ENCODE measurements around the gene PGS1.

Gene PGS1

DNA sequence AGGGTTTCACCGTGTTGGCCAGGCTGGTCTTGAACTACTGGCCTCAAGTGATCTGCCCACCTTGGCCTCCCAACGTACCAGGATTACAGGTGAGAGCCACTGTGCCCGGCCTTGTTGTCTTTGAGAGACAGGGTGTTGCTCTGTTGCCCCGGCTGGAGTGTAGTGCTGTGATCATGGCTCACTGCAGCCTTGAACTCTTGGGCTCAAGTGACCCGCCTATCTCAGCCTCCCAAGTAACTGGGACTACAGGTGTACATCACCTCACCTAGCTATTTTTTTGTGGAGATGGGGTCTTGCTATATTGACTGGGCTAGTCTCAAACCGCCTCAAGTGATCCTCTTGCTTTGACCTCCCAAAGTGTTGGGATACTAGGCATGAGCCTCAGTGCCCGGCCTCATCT lies 68.4 kb downstream of the PGS1 start:
- H3K27me3 ChIP-seq (replicated peaks), result no peaks in the 10 kb centered on the region
- no peaks in the 10 kb centered on the region for H3K36me3 ChIP-seq (replicated peaks)
- H3K4me3 ChIP-seq (ENCODE audit: low read depth, low read length), result no peak overlapping the region
- in situ Hi-C loops (cut with HindIII; ENCODE audit: low pct_ligation_motif_present, low sequenced_read_pairs), result no loop called here
- no peak for DNase-seq
- TF ChIP-seq, protein P1, sequence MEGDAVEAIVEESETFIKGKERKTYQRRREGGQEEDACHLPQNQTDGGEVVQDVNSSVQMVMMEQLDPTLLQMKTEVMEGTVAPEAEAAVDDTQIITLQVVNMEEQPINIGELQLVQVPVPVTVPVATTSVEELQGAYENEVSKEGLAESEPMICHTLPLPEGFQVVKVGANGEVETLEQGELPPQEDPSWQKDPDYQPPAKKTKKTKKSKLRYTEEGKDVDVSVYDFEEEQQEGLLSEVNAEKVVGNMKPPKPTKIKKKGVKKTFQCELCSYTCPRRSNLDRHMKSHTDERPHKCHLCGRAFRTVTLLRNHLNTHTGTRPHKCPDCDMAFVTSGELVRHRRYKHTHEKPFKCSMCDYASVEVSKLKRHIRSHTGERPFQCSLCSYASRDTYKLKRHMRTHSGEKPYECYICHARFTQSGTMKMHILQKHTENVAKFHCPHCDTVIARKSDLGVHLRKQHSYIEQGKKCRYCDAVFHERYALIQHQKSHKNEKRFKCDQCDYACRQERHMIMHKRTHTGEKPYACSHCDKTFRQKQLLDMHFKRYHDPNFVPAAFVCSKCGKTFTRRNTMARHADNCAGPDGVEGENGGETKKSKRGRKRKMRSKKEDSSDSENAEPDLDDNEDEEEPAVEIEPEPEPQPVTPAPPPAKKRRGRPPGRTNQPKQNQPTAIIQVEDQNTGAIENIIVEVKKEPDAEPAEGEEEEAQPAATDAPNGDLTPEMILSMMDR (IDR thresholded peaks at IDR 0.05; ENCODE audit: low read depth, low read length, missing control alignments), result no peak
- no peak overlapping the region for H3K27ac ChIP-seq

DNA sequence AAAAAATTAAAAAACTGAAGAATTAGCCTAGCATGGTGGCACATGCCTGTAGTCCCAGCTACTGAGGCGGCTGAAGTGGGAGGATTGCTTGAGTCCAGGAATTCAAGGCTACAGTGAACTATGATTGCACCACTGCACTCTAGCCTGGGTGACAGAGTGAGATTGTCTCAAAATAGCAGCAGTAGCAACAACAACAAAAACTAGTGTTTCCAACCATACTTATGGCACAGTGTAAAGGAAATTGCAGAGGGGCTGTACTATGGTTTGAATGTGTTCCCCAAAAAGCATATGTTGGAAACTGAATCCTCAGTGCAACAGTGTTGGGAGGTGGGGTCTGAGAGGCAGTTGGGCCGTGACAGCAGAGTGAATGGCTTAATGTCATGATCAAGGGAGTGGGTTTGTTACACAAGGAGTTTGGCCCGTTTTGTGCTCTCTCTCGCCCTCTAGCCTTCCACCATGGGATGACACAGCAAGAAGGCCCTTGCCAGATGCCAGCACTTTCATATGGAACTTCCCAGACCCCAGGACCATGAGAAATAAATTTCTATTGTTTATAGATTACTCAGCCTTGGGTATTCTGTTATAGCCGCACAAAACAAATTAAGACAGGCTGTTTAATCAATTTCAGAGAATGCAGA lies 70.0 kb downstream of the PGS1 start:
- H3K36me3 ChIP-seq (replicated peaks), result no peaks in the 10 kb centered on the region
- DNase-seq, result no peak
- TF ChIP-seq, protein P1 (IDR thresholded peaks at IDR 0.05; ENCODE audit: low read depth, low read length, missing control alignments), result peak; percentile 42
- no peaks in the 10 kb centered on the region for H3K27me3 ChIP-seq (replicated peaks)
- in situ Hi-C loops (cut with HindIII; ENCODE audit: low pct_ligation_motif_present, low sequenced_read_pairs), result no loop called here
- H3K27ac ChIP-seq, result no peak overlapping the region
- H3K4me3 ChIP-seq (ENCODE audit: low read depth, low read length), result no peak overlapping the region

DNA sequence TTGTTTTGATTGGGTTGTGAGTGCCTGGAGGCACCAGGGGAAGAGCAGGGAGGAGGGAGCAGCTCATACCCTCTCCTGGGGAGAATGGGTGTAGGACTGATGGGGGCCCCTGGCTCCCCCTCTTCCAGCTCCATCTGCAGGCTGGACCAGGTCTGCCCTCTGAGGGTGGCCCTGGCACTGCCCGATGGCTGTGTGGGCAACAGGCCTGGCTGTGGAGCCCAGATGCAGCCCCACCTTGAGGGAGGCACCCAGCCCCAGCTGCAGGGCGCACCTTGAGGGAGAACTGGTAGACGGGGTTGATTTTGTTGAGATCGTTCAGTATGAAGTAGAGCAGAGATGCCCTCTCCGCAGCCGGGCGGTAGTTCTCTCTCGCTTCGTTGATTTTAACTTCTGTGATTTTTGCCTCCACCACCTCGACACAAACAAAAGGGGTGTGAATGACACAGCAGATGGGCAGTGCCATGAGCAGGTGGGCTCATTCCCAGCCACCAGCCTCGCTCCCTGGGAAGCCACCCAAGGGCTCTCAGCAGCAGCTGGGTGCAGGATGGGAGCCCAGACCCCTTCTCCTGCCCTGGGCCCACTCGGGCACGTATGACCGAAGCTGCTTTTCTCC lies 71.6 kb downstream of the PGS1 start:
- TF ChIP-seq, protein P1 (IDR thresholded peaks at IDR 0.05; ENCODE audit: low read depth, low read length, missing control alignments), result no peak
- H3K4me3 ChIP-seq (ENCODE audit: low read depth, low read length), result no peak overlapping the region
- no peak for DNase-seq
- no peak overlapping the region for H3K27ac ChIP-seq
- no peaks in the 10 kb centered on the region for H3K36me3 ChIP-seq (replicated peaks)
- in situ Hi-C loops (cut with HindIII; ENCODE audit: low pct_ligation_motif_present, low sequenced_read_pairs), result no loop called here
- H3K27me3 ChIP-seq (replicated peaks), result no peaks in the 10 kb centered on the region

DNA sequence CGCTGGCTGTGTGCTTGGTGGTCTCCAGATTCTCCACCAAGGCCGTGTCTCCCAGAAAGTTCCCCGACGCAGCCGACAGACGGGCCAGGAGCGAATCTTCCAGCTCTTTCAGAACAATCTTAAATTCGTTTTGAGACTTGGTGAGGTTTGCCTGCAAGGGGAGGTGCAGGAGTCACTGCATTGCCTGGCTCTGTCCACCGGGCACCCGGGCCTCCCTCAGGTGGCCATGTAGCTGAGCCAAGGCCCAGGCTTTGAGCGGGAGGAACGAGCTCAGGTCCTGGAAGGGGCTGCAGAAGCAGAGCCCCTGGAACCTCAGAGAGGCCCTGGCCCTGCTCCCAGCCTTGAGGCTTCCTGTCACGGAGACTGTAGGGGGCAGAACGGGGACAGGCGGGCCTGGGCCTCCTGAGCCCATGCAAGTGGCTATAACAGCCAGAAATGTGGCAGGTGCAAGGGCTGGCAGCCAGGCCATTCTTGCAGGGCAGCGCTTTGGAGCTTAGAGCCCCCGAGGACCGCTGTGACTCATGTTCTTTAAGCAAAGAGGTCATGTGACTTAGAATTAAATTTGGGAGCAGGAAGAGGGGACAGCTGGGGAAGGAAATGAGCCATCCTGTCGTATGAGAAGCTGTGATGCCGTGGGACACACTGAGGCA lies 72.4 kb downstream of the PGS1 start:
- no peak for DNase-seq
- TF ChIP-seq, protein P1 (IDR thresholded peaks at IDR 0.05; ENCODE audit: low read depth, low read length, missing control alignments), result no peak
- Histone ChIP-seq H3K36me3 (replicated peaks) (no peaks in the 10 kb centered on the region), H3K27ac (no peak overlapping the region), H3K27me3 (replicated peaks) (no peaks in the 10 kb centered on the region), H3K4me3 (ENCODE audit: low read depth, low read length) (no peak overlapping the region)
- in situ Hi-C loops (cut with HindIII; ENCODE audit: low pct_ligation_motif_present, low sequenced_read_pairs), result no loop called here

DNA sequence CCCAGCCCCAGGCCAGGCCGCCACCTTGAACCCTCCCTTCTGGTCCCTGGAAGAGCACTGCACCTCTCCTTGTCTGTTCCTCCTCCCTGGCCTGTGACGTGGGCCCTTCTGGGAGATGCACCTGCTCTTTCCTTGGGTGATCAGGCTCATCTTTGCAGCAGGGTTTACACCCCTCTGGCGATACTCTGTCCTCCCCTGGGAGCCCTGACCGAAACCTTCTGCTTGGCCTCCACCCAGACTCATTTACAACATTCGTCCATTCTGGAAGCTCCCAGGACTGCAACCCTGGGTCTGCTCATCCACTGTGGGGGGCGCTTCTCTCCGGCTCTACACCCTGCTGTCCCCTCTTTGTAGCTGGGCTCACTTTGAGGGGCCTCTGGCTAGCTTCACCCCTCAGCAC lies 73.3 kb downstream of the PGS1 start:
- no peak for DNase-seq
- in situ Hi-C loops (cut with HindIII; ENCODE audit: low pct_ligation_motif_present, low sequenced_read_pairs), result no loop called here
- H3K27me3 ChIP-seq (replicated peaks), result no peaks in the 10 kb centered on the region
- H3K27ac ChIP-seq, result no peak overlapping the region
- no peak overlapping the region for H3K4me3 ChIP-seq (ENCODE audit: low read depth, low read length)
- no peaks in the 10 kb centered on the region for H3K36me3 ChIP-seq (replicated peaks)
- TF ChIP-seq, protein P1 (IDR thresholded peaks at IDR 0.05; ENCODE audit: low read depth, low read length, missing control alignments), result no peak

All from brain microvascular endothelial cell (primary cell).